GM19351 (cell line): ENCODE data around the gene NPHP4.

Experiments used
- ATAC-seq: cut with Tn5 transposase; IDR thresholded peaks from one replicate; pipeline ENCODE4 v1.9.1; 2021; ENCODE audit warnings: mild to moderate bottlenecking, moderate library complexity; ENCODE audit not compliant: unreplicated experiment

Gene NPHP4

GRCh38 chr1:5839881-5840550, 152.2 kb downstream of the NPHP4 start:
- ATAC-seq: no peak

GRCh38 chr1:5839161-5839880, 152.9 kb downstream of the NPHP4 start:
- no peak for ATAC-seq

- no peak for ATAC-seq
Measured at GRCh38 chr1:5837976-5838653, 154.1 kb downstream of the NPHP4 start.

GRCh38 chr1:5836776-5837440, 155.3 kb downstream of the NPHP4 start:
- ATAC-seq: no peak

- ATAC-seq: no peak
Measured at GRCh38 chr1:5835179-5835562, 157.1 kb downstream of the NPHP4 start.

GRCh38 chr1:5834477-5835178, 157.6 kb downstream of the NPHP4 start:
- no peak for ATAC-seq

- no peak for ATAC-seq
Measured at GRCh38 chr1:5833911-5834310, 158.3 kb downstream of the NPHP4 start.

- ATAC-seq: no peak
Measured at GRCh38 chr1:5832916-5833895, 159.0 kb downstream of the NPHP4 start.

GRCh38 chr1:5831600-5832335, 160.5 kb downstream of the NPHP4 start:
- no peak for ATAC-seq

- no peak for ATAC-seq
Measured at GRCh38 chr1:5830771-5831599, 161.2 kb downstream of the NPHP4 start.

GRCh38 chr1:5829414-5829813, 162.8 kb downstream of the NPHP4 start:
- ATAC-seq: no peak

GRCh38 chr1:5828308-5828935, 163.8 kb downstream of the NPHP4 start:
- ATAC-seq: no peak

GRCh38 chr1:5827516-5827915, 164.7 kb downstream of the NPHP4 start:
- no peak for ATAC-seq

- ATAC-seq: no peak
Measured at GRCh38 chr1:5826601-5827000, 165.6 kb downstream of the NPHP4 start.

- no peak for ATAC-seq
Measured at GRCh38 chr1:5822726-5823125, 169.5 kb downstream of the NPHP4 start.

GRCh38 chr1:5822266-5822665, 170.0 kb downstream of the NPHP4 start:
- ATAC-seq: no peak

GRCh38 chr1:5821540-5822176, 170.6 kb downstream of the NPHP4 start:
- no peak for ATAC-seq
